Endometrial microvascular endothelial cells (primary cell): ENCODE measurements around the gene TSPYL4. TPM values are rescaled to one million over a fixed set of nuclear protein-coding genes. Genes with fewer than 3 reads are reported as not detected.
"Not testable (repeated sequence)": the region's sequence is repeated elsewhere in the genome, so short reads cannot be mapped to it uniquely, and the experiment has no call there.

Experiments
- in situ Hi-C: cut with HindIII; loops from 2 replicates; pipeline ENCODE4 v1.10.0; 2017; ENCODE audit warnings: low sequenced_read_pairs, low pct_unique_long_range_greater_than_20kb; ENCODE audit errors: inconsistent ontology term
- total RNA-seq: library from RNA; depleted of rRNA; stranded (reverse); fragments of >200 nt; gene quantifications from one replicate; pipeline ENCODE4 v1.2.3, GENCODE V29; 2015; ENCODE audit errors: inconsistent ontology term

The TSPYL4 gene
- total RNA-seq = 21.4 TPM

DNA sequence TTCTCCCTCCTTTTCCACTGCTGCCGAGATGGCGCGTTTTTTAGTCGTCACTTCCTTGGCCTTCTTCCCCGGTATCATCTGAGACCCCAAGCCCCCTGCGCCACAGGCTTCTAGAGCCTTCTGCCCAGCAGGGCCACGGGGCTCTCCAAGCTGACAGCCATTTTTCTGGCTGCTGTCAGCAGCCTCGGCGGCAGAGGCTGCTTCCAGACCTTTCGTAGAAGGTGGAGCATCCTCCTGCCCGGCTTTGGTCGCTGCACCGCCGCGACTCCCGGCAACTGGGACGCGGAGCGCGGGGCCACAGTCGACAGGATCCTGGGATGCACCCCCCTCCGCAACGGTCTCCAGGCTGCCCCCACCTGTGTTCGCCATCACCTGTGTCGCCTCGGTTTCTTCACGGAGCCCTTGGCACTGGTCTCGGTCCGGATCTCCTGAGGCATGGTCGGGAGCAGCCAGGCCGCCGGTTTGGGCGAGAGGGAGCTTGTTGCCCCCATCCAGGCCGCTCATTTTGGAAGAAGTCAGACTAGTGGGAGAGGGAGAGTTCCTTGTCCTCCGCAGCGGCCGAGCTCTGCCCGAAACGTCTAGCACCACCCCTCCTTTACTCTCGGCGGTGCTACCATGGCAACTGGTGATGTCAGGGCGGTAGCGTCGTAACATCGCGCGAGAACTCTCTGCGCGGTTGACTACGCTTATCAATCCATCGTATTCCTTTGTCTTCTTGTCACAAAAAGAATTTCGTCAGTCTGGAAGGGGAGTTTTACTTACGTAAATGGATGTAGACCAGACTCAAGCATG, at the start of gene TSPYL4:
Gene TSPYL4 (minus strand): TSS at position 571 of the 792 bp plus-strand sequence. CDS start 67 bp downstream, at position 504.
- in situ Hi-C loops = no loop called here

DNA sequence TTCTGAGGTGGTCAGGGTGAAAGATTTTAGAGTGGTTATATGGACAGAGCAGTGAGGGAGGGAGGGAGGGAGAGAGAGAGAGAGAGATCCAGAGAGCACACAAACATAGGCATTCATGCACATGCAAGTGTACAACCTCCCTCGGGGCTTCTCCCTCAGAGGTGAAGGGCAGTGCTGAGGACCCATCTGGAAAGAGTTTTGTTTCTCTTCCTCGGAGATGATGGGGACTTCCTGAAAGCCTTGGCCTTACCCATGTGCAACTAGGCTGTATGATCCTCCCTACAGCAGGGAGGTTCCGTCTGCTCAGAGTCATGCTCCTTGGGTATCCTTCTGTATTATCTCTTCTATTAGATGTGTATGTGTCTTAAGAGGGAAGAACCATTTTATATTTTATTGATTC, 47.2 kb upstream of the TSPYL4 start:
- in situ Hi-C loops = no loop called here

DNA sequence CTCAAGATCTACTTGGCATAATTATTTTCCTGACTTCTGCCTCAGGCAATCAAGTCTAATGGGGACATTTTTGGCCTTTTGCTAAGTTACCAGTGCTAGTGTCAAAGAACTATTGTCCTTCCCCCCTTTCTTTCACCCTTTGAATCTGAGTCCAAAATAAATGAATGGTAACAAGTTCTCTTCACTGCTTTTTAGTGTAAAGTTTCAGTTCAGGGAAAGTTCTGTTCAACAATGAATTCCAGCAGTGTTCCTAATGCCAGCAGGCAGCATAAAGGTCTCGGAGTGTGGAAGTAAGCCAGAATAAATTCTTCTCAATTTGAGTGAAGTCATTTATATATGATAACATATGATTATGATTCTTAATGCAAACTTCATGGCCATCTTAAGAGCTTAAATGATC, 46.7 kb upstream of the TSPYL4 start:
- in situ Hi-C loops = no loop called here

DNA sequence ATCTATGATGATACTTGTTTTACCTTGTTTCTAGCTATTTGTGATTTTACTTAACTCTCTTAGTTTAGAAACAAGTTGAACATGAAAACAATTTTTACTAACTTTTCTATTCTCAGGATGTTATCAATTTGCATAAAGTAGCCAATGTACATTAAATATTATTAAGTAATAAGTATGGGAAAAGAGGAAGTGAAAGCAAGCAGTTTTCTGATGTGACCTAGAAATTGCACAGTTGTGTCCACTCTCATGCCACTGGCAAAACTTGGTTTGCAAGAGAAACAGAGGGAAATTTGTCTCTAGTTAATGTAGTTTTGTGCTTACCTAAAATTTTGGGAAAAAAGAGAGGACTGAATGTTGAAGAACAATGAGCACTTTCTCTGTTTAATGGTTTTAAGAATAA, 45.1 kb upstream of the TSPYL4 start:
- in situ Hi-C loops = no loop called here

DNA sequence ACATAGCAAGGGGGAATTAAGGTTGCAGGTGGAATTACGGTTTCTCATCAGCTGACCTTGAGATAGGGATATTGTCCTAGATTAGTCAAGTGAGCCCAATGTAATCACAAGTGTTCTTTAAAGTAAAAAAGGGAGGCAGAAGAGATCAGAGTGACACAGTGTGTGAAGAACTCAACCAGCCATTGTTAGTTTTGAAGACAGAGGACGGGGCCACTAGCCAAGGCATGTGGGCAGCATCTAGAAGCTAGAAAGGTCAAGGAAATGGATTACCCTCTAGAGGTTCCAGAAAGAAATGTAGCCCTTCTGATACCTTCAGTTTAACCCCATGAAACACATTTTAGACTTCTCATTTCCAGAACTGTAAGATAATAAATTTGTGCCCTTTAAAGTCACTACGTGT, 44.4 kb upstream of the TSPYL4 start:
- in situ Hi-C loops = no loop called here

DNA sequence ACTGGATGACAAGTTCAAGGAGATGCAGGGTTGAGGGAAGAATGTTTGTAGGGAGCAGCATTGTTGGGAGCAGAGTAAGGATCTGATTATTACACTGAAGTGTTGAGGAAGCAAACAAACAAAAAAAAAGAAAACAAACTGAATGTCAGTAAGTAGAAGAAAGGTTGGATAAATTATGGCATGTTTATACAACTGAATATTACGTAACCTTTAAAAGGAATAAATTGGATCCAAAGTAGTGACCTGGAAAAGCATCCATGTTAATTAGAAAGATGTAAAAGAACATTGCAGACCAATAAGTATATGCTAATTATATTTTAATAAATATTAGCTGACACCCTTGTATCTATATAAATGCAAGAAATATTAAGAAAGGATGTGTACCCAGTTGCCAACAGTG, 38.7 kb upstream of the TSPYL4 start:
- in situ Hi-C loops = no loop called here

DNA sequence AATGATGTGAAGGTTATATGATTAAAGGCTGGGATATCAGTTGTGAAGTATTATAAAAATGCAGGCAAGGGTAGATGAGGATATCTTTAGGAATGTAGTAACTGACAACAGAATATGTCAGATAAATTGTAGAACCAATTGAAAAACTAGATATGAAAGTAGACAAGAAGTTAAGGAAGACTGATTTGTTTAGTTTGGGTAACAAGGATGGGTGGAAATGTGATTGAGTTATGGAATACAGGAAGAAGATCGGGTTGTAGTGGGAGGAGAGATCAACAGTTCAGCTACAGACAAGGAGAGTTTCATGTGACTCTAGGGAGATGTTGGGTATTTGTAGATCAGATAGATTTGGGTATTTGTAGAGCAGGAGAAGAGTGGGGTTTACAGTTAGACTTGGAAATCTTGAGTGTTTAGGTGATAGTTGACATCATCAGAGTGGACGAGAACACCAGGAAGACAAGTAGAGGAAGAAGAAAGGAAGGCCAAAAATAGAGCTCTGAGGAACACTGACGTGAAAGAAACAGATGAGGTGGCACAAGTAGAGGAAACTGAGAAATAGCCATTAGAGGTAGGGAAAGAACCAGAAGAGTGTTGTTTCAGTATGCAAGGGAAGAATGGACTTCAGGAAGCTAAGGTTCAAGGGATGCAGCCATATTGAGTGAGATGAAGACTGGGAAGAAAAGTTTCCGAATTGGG, 38.0 kb upstream of the TSPYL4 start:
- in situ Hi-C loops = no loop called here

DNA sequence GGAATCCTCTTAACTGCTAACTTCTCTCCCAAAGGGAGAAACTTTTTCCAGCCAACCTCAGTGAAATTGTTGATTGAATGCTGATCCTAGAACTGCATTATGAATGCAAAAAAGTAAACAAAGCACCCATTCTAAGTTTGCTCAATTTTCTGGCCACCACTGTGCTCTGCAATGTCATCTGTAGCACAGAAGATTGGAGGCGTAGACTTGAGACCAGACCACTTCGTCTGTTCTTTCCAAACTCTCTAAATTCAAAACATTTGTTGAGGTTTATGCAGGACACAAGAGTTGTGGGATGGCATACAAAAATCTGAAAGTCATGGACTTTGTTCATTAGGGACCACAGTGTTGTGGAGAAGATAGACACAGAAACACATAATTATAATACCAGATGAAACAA, 36.9 kb upstream of the TSPYL4 start:
- in situ Hi-C loops = no loop called here

DNA sequence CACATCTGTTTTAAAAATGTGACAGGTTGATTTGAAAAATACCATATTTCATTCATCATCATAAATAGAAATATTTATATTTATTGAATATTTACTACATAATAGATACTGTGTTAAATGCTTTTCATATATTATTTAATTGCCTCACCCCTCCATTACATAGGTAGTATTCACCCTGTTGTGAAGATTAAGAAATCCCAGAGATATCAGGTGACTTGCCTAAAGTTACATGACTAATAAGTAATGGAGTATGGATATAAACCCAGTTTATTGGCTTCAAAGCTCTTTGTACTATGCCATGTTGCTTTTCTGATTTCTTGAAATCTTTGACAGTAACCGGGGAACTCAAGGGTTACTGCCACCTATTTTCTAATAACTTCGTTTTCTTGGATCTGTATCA, 36.0 kb upstream of the TSPYL4 start:
- in situ Hi-C loops = no loop called here

DNA sequence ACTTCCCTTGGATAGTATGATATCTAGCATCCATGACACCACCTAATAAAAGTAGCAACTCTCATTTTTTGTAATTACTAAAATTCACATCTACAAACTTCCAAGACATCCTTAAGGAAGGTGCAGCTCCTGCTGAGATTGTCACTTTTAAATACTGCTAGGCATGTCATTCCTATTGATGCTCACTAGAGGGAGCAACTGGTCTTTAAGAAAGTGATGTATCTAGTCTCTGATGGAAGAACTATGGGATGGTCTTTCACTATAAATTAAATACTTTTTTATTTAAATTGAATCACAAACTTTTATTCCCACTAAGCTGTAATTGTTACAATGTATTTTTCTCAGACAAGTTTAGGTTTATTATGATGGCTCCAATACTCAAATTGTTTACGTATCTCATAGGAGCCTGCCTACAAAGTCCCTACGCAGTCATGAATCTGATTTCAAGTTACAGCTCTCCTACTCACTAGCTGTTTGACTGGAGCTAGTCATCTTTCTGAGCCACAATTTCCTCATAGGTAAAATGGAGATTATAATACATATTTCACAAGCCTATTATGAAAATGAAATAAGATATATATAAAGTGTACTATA, 33.9 kb upstream of the TSPYL4 start:
- in situ Hi-C loops = no loop called here

DNA sequence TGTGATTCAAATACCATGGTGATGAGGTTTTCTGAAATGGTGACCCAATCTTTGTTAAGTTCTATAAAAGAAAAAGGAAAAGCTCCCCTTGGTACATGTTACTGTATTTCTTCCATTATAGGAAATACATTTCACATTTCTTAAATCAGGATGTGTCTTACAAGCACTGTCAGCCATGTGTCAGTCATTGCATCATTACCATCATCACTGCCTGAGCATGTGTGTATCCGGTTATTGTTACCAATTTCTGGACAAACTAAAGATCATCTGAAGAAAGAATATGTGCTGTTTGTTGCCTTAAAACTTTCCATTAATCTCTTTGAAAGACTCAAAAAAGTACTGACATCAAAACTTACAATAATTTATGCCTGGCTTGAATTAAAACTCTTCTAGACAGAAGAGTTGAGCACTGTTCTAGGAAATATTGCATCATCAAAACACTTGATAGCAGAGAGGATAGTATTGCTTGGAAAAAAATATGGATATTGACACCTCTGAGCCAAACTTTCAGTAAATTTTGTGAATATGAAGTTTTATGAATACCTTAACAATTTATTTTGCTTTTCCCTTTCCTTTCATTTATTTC, 33.0 kb upstream of the TSPYL4 start:
- in situ Hi-C loops = no loop called here

DNA sequence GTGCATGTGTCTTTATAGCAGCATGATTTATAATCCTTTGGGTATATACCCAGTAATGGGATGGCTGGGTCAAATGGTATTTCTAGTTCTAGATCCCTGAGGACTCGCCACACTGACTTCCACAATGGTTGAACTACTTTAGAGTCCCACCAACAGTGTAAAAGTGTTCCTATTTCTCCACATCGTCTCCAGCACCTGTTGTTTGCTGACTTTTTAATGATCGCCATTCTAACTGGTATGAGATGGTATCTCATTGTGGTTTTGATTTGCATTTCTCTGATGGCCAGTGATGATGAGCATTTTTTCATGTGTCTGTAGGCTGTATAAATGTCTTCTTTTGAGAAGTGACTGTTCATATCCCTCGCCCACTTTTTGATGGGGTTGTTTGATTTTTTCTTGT, 31.1 kb upstream of the TSPYL4 start:
- in situ Hi-C loops = not testable (repeated sequence)

DNA sequence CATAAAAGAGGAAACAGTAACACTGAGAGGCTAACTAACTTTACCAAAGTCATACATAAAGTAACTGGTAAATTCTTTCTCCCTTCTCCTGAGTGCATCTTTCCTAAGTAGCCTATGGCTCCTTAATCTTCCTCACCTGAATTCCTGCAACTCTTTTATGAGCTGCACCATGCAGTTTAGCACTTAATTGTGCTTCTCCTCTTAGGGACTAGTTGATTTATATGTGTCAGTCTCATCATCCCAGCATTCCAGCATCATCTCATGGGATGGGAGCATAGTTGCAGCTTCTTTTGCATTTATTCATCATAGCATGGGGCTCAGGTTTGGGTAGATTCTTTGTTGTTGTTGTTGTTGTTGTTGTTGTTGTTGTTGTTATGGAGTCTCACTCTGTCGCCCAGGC, 29.3 kb upstream of the TSPYL4 start:
- in situ Hi-C loops = no loop called here

DNA sequence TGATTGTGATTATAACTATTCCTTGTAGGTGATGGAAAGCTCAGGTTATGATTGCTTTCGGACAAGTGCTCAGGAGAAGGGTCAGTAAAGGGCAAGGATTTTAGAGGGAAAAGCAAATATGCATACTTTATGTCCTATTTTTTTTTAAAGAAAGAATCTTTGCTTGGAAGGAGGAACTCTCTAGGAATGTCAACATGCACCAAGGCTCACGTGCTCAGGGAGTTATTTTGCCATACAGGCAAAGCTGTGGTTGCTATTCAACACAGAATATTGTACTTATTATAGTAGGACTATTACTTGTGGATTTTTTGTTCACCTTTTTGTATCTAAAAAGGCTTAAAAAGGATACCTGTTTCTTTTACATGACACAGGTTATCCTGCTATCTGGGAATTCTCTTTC, 28.8 kb upstream of the TSPYL4 start:
- in situ Hi-C loops = no loop called here

DNA sequence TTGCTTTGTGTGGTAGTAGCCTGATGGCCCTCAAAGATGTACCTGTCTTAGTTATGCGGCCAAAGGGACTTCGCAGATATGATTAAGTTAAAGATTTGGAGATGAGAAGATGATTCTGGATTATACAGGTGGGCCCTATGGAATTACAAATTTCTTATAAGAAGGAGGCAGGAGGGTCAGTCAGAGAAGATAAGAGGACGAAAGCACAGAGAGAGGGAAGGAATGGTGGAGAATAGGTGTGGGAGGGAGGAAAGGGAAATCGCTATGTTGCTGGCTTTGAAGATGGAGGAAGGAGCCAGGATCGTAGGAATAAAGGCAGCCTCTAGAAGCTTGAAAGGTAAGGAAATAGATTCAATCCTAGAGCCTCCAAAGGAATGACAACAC, 27.1 kb upstream of the TSPYL4 start:
- in situ Hi-C loops = no loop called here

DNA sequence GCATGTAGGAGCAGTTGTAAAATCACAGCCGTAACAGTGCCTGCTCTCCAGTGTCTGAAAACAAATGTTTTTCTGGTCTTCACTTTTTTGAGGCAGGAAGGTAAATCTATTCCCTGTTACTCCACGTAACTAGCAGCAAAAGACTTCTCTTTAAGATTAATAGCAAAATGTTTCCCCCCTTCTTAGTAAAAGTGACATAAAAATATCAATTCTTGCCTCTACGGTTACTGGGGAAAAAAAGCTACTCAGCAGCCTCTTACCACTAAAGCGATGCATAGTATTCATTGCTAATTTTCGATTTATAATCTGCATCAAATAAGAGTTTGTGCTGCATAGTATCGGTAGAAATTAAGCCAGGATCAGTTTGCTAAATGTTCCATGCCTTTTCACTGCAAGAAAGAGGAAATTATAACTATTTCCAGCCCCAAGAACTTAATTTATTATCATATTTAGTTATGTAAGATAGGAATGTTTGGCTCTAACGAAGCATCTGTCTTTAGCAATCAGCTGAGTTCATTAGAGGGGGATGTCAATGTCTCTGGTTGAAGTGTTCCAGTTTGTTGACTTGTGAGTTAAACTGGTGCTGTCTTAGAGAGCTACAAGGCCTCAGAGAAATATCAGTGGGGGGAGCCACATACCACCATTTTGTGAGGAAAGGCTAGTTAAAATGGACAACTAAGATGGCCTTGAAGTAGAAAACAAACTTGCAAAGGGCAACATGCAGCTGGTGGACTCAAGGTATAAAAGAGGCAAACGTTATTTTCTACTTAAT, 26.5 kb upstream of the TSPYL4 start:
- in situ Hi-C loops = no loop called here

DNA sequence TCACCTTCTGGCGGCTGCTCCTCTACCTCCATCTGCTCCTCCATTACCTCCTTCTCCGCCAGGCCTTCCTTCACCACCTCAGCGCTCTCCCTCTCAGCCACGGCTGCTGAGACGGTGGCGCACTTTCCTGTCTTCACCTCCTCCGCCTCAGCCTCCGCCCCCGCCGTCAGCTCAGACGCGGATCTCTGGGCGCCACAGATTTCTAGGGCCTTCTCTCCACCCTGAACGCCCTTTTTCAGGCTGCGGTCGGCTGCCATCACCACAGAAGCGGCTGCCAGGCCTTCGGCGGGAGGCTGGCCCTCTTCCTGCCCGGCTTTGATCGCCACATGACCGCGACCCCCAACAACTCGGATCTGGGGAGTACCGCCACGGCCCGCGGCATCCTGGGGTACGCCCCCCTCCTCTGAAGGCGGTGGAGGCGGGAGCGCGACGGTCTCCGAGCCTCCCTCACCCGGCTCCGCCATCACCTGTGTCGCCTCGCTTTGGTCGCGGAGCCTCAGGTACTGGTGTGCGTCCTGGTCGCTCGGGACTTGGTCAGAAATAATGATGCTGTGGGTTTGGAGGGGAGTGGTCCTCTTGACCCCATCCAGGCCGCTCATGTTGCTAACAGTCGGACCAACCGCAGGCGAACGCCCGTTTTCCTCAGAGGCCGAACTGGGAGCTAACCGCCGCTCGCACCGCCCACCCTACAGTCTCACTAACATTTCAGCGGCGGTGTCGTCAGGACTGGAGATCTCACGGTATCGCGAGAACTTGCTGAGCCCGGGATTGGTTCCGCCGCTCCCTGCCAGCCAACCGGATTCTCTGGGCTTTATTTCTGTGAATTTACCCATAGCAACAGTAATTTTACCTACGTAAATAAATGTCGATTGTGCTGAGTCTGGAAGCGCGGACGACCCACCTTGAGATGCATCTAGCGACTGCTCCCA, 25.6 kb upstream of the TSPYL4 start, which contains the start of gene TSPYL1:
Gene TSPYL1 (minus strand): TSS at position 699 of the 929 bp plus-strand sequence. CDS start 100 bp downstream, at position 599.
- in situ Hi-C loops = no loop called here

DNA sequence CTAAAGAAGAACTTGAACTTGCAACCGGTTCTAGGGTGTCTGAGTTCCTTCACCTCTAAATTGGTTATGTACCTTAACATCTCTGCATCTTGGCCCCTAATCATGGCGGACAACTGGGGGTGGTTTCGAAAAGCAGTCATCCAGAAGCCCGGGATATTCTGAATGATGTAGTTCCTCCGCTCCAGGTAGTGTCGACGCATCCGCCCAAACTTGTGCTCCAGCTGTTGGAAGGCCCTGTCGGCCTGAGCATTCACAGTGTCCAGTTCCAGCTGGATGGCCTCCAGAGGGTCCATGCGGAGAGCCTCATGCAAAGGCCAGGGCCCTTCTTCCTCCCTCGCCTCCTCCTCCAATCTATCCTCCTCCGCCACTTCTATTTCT, 25.0 kb upstream of the TSPYL4 start:
- in situ Hi-C loops = no loop called here
